T-cell (primary cell): Measurements from ENCODE around the gene SAFB2. TPM values are rescaled to one million over a fixed set of nuclear protein-coding genes. Genes with fewer than 3 reads are reported as not detected.
A peak's percentile ranks its signal among the peaks of the same experiment; 100 is the strongest.

Experiments
- ATAC-seq, 4 experiments: fragments of 200-7000 bp in 3 of 4; fragments of 150-1000 bp in 1 of 4; cut with Tn5 transposase; replicated peaks in 1 of 4; 1 replicate in 3 of 4; 2 replicates in 1 of 4; pipeline ENCODE4 v1.10.0; 2021; ENCODE audit warnings: moderate library complexity in 3 of 4, mild to moderate bottlenecking in 2 of 4, moderate number of reproducible peaks in 1 of 4
- CTCF ChIA-PET, 2 donors: fragments of 300-600 bp; sonication (Branson Sonifier 250); formaldehyde crosslinking; loops; one replicate each; lab custom pipeline; 2022; ENCODE audit warnings: antibody characterized with exemption in 2 of 2; lab: Charles Lee
- POLR2A ChIA-PET, 2 donors: fragments of 300-600 bp; sonication (Branson Sonifier 250); formaldehyde crosslinking; loops; one replicate each; lab custom pipeline; 2022; ENCODE audit warnings: antibody characterized with exemption in 2 of 2; lab: Charles Lee
- DNase-seq, 35 experiments: peaks; one replicate each; pipeline versions ENCODE4 v3.0.0 to v3.0.0-alpha.2; 2013 to 2023
- H3K27ac ChIP-seq: one replicate; pipeline ENCODE4 v1.5.1; 2013; ENCODE audit warnings: low read length
- H3K27me3 ChIP-seq, 2 experiments: replicated peaks in 1 of 2; 1 replicate in 1 of 2; 2 replicates in 1 of 2; pipeline versions ENCODE4 v1.6.1 to v1.7.0; 2013; ENCODE audit warnings: low read length in 1 of 2, mixed read lengths in 1 of 2; ENCODE audit not compliant: control insufficient read depth in 2 of 2, insufficient read depth in 2 of 2; ENCODE audit errors: extremely low read depth in 1 of 2
- H3K36me3 ChIP-seq, 2 donors: 1 replicate in 1 of 2; 2 replicates in 1 of 2; pipeline versions ENCODE4 v1.6.1 to v1.7.0; 2013; ENCODE audit warnings: low read length in 1 of 2; ENCODE audit not compliant: control insufficient read depth in 2 of 2, insufficient read depth in 1 of 2; ENCODE audit errors: extremely low read depth in 1 of 2
- H3K4me1 ChIP-seq, 2 experiments: 1 replicate in 1 of 2; 2 replicates in 1 of 2; pipeline versions ENCODE4 v1.6.1 to v1.7.0; 2013; ENCODE audit warnings: low read length in 2 of 2, mixed read lengths in 1 of 2; ENCODE audit not compliant: insufficient read depth in 2 of 2, control insufficient read depth in 1 of 2; ENCODE audit errors: extremely low read depth in 1 of 2
- H3K4me3 ChIP-seq, 2 donors: 1 replicate in 1 of 2; 2 replicates in 1 of 2; pipeline versions ENCODE4 v1.5.1 to v1.7.0; 2013; ENCODE audit warnings: mild to moderate bottlenecking in 2 of 2, low read length in 1 of 2, moderate library complexity in 1 of 2; ENCODE audit not compliant: control insufficient read depth in 1 of 2; ENCODE audit errors: extremely low read depth in 1 of 2
- H3K9me3 ChIP-seq: 2 replicates; pipeline ENCODE4 v1.7.0; 2013
- H3K27ac Mint-ChIP-seq, 2 donors: one replicate each; pipeline ENCODE4 v1.8.0; 2020 to 2021; ENCODE audit warnings: mild to moderate bottlenecking in 2 of 2, mixed read lengths in 2 of 2
- H3K27me3 Mint-ChIP-seq, 2 donors: one replicate each; pipeline ENCODE4 v1.8.0; 2021 to 2022; ENCODE audit warnings: mixed read lengths in 2 of 2
- H3K36me3 Mint-ChIP-seq: one replicate; pipeline ENCODE4 v1.8.0; 2021; ENCODE audit warnings: mixed read lengths
- H3K4me1 Mint-ChIP-seq, 3 donors: one replicate each; pipeline ENCODE4 v1.8.0; 2020 to 2022; ENCODE audit warnings: mixed read lengths in 3 of 3, mild to moderate bottlenecking in 1 of 3
- H3K4me3 Mint-ChIP-seq, 3 donors: one replicate each; pipeline ENCODE4 v1.8.0; 2020 to 2022; ENCODE audit warnings: mild to moderate bottlenecking in 3 of 3, mixed read lengths in 3 of 3, moderate library complexity in 3 of 3
- H3K9me3 Mint-ChIP-seq, 3 donors: one replicate each; pipeline ENCODE4 v1.8.0; 2020 to 2022; ENCODE audit warnings: mixed read lengths in 3 of 3
- WGBS: methylation state at CpG from one replicate; pipeline ENCODE4 v1.1.5; 2013; ENCODE audit warnings: missing lambda C conversion rate; ENCODE audit not compliant: insufficient coverage; 5-methylcytosine and 5-hydroxymethylcytosine counted together
- total RNA-seq, 35 experiments: library from RNA in 6 of 35; stranded (reverse) in 6 of 35; fragments of 120-200 nt in 1 of 35; gene quantifications; one replicate each; pipeline versions ENCODE4 v1.2.1 to v1.2.4 and lab custom pipeline; 2013 to 2026

The SAFB2 gene
- total RNA-seq, 5 donors from 2014 or later (not counting 1 experiment from before 2014, with no cell fraction given): 222 to 253 (median 237) TPM

- Mint-ChIP-seq H3K27me3 (no peaks in the 10 kb centered on the region), H3K9me3 (no peaks in the 10 kb centered on the region), H3K36me3 (peaks cover 26% of the 10 kb centered on the region), H3K27ac (no peak overlapping the region), H3K4me3 (peak overlapping the region in 1 of 3 donors; percentile 14), H3K4me1 (peaks cover 70 to 86% (median 81%) of the 10 kb centered on the region in 3 donors)
- DNase-seq (no peak), ATAC-seq (no peak)
- peaks cover 5 to 52% of the 10 kb centered on the region in 2 donors for H3K36me3 ChIP-seq
- no peaks in the 10 kb centered on the region for H3K27me3 ChIP-seq
- H3K4me3 ChIP-seq: no peak overlapping the region
- no peaks in the 10 kb centered on the region for H3K9me3 ChIP-seq
- POLR2A ChIA-PET: no interaction called here
- peaks cover 13 to 51% of the 10 kb centered on the region in 2 experiments for H3K4me1 ChIP-seq
- WGBS: no CpG with 5 or more reads among the region's 4 CpGs
- H3K27ac ChIP-seq: no peak overlapping the region
- CTCF ChIA-PET: no interaction called here
Observed at GRCh38 chr19:5632241-5632612, 9.7 kb upstream of the SAFB2 start.

GRCh38 chr19:5631567-5632240 lies 9.1 kb upstream of the SAFB2 start:
- no peak for ATAC-seq
- ChIA-PET POLR2A (no interaction called here), CTCF (no interaction called here)
- Histone ChIP-seq H3K4me3 (no peak overlapping the region), H3K27me3 (no peaks in the 10 kb centered on the region), H3K27ac (no peak overlapping the region), H3K9me3 (no peaks in the 10 kb centered on the region), H3K36me3 (peaks cover 5 to 57% of the 10 kb centered on the region in 2 donors), H3K4me1 (peaks cover 16 to 55% of the 10 kb centered on the region in 2 experiments)
- peaks cover 26% of the 10 kb centered on the region for H3K36me3 Mint-ChIP-seq
- DNase-seq: no peak
- no peaks in the 10 kb centered on the region for H3K27me3 Mint-ChIP-seq
- H3K4me3 Mint-ChIP-seq: peak overlapping the region in 1 of 3 donors; percentile 42
- H3K27ac Mint-ChIP-seq: no peak overlapping the region
- peaks cover 71 to 90% (median 86%) of the 10 kb centered on the region in 3 donors for H3K4me1 Mint-ChIP-seq
- WGBS: 87% methylated on average over 3 of the region's 9 CpGs
- no peaks in the 10 kb centered on the region for H3K9me3 Mint-ChIP-seq

GRCh38 chr19:5628919-5629481 lies 6.4 kb upstream of the SAFB2 start:
- no CpG with 5 or more reads among the region's 9 CpGs for WGBS
- Histone ChIP-seq H3K36me3 (peaks cover 8 to 64% of the 10 kb centered on the region in 2 donors), H3K27me3 (no peaks in the 10 kb centered on the region), H3K4me3 (no peak overlapping the region), H3K9me3 (no peaks in the 10 kb centered on the region), H3K4me1 (peaks cover 39 to 73% of the 10 kb centered on the region in 2 experiments), H3K27ac (no peak overlapping the region)
- peak overlapping the region; percentile 67 to 68 for H3K27ac Mint-ChIP-seq
- ChIA-PET CTCF (interaction anchor here in 1 of 2 donors (1.4 kb wide), 2 partner anchors 9 to 58 kb away, joined by 4 to 5 read pairs; no protein-coding TSS in a partner anchor), POLR2A (no interaction called here)
- ATAC-seq (no peak), DNase-seq (peak in 1 of 35 experiments; percentile 16)
- peak overlapping the region; percentile 10 to 31 (median 17) for H3K4me3 Mint-ChIP-seq
- no peaks in the 10 kb centered on the region for H3K9me3 Mint-ChIP-seq
- H3K36me3 Mint-ChIP-seq: peaks cover 44% of the 10 kb centered on the region
- no peaks in the 10 kb centered on the region for H3K27me3 Mint-ChIP-seq
- H3K4me1 Mint-ChIP-seq: peaks cover 82 to 95% (median 91%) of the 10 kb centered on the region in 3 donors

- Mint-ChIP-seq H3K27me3 (no peaks in the 10 kb centered on the region), H3K36me3 (peaks cover 44% of the 10 kb centered on the region), H3K27ac (no peak overlapping the region), H3K4me3 (peak overlapping the region in 2 of 3 donors; percentile 25 to 39), H3K9me3 (no peaks in the 10 kb centered on the region), H3K4me1 (peaks cover 80 to 93% (median 87%) of the 10 kb centered on the region in 3 donors)
- peaks cover 8 to 64% of the 10 kb centered on the region in 2 donors for H3K36me3 ChIP-seq
- no peak overlapping the region for H3K4me3 ChIP-seq
- no peak overlapping the region for H3K27ac ChIP-seq
- no peaks in the 10 kb centered on the region for H3K9me3 ChIP-seq
- ATAC-seq: no peak
- DNase-seq: no peak
- ChIA-PET CTCF (interaction anchor here in 1 of 2 donors (0.6 kb wide), 1 partner anchor 59 kb away, joined by 3 read pairs; no protein-coding TSS in a partner anchor), POLR2A (no interaction called here)
- H3K27me3 ChIP-seq: no peaks in the 10 kb centered on the region
- peaks cover 39 to 78% of the 10 kb centered on the region in 2 experiments for H3K4me1 ChIP-seq
- WGBS: no CpG with 5 or more reads among the region's 1 CpG
Observed at GRCh38 chr19:5628461-5628860, 5.9 kb upstream of the SAFB2 start.

- no peaks in the 10 kb centered on the region for H3K9me3 ChIP-seq
- ChIA-PET CTCF (no interaction called here), POLR2A (no interaction called here)
- 43% methylated on average over 4 of the region's 6 CpGs for WGBS
- DNase-seq (peak in 8 of 35 experiments; percentile 5 to 50 (median 19)), ATAC-seq (no peak)
- H3K4me3 ChIP-seq: peak overlapping the region in 1 of 2 donors; percentile 33
- H3K4me1 ChIP-seq: peaks cover 39 to 74% of the 10 kb centered on the region in 2 experiments
- H3K4me3 Mint-ChIP-seq: peak overlapping the region in 2 of 3 donors; percentile 33 to 35
- H3K4me1 Mint-ChIP-seq: peaks cover 78 to 88% (median 82%) of the 10 kb centered on the region in 3 donors
- H3K9me3 Mint-ChIP-seq: no peaks in the 10 kb centered on the region
- H3K27ac Mint-ChIP-seq: peak overlapping the region; percentile 74
- no peak overlapping the region for H3K27ac ChIP-seq
- no peaks in the 10 kb centered on the region for H3K27me3 ChIP-seq
- no peaks in the 10 kb centered on the region for H3K27me3 Mint-ChIP-seq
- peaks cover 44% of the 10 kb centered on the region for H3K36me3 Mint-ChIP-seq
- H3K36me3 ChIP-seq: peaks cover 8 to 62% of the 10 kb centered on the region in 2 donors
Observed at GRCh38 chr19:5627395-5627904, 4.9 kb upstream of the SAFB2 start.

- Mint-ChIP-seq H3K27me3 (no peaks in the 10 kb centered on the region), H3K9me3 (no peaks in the 10 kb centered on the region), H3K27ac (peak overlapping the region in 1 of 2 donors; percentile 52), H3K4me1 (peaks cover 74 to 81% (median 75%) of the 10 kb centered on the region in 3 donors), H3K4me3 (peak overlapping the region; percentile 100), H3K36me3 (peaks cover 42% of the 10 kb centered on the region)
- no peak overlapping the region for H3K27ac ChIP-seq
- 92% methylated on average over 9 of the region's 12 CpGs for WGBS
- H3K9me3 ChIP-seq: no peaks in the 10 kb centered on the region
- no peaks in the 10 kb centered on the region for H3K27me3 ChIP-seq
- DNase-seq (no peak), ATAC-seq (no peak)
- ChIA-PET POLR2A (no interaction called here), CTCF (no interaction called here)
- H3K4me3 ChIP-seq: no peak overlapping the region
- H3K36me3 ChIP-seq: peaks cover 8 to 63% of the 10 kb centered on the region in 2 donors
- peaks cover 45 to 81% of the 10 kb centered on the region in 2 experiments for H3K4me1 ChIP-seq
Observed at GRCh38 chr19:5625641-5626040, 3.1 kb upstream of the SAFB2 start.
